ENCODE data around the gene SLC6A13.
"Not testable (repeated sequence)": the region's sequence is repeated elsewhere in the genome, so short reads cannot be mapped to it uniquely, and the experiment has no call there.

- TF ChIP-seq STAT6 (CRISPR knock-in tag; conservative IDR thresholded peaks at IDR 0.05; ENCODE audit: low read depth); CTCF (IDR thresholded peaks at IDR 0.05); CREB1 (CRISPR knock-in tag; IDR thresholded peaks at IDR 0.05); ZNF512 (CRISPR knock-in tag; IDR thresholded peaks at IDR 0.05; ENCODE audit: borderline replicate concordance); SP1 (CRISPR knock-in tag; conservative IDR thresholded peaks at IDR 0.05); ZBTB21 (CRISPR knock-in tag; IDR thresholded peaks at IDR 0.05; ENCODE audit: borderline replicate concordance); KAT7 (CRISPR knock-in tag; IDR thresholded peaks at IDR 0.05; ENCODE audit: borderline replicate concordance): not testable (repeated sequence)
Measured at GRCh38 chr12:298059-298458, 35.4 kb upstream of the SLC6A13 start.

All from WTC11 (cell line).